Measurements from ENCODE around the gene CXCR1. TPM values are rescaled to one million over a fixed set of nuclear protein-coding genes. Genes with fewer than 3 reads are reported as not detected.

CXCR1 gene
- total RNA-seq, 1 donor from 2014 or later, result not detected

- Histone ChIP-seq H3K9me3 (ENCODE audit: low read depth) (no peaks in the 10 kb centered on the region), H3K27ac (no peak overlapping the region), H3K4me2 (no peak overlapping the region), H3K9ac (no peak overlapping the region), H3K4me3 (no peak overlapping the region), H3K79me2 (ENCODE audit: low read depth) (no peaks in the 10 kb centered on the region), H3K36me3 (no peaks in the 10 kb centered on the region), H4K20me1 (ENCODE audit: low read depth) (no peaks in the 10 kb centered on the region), H3K27me3 (no peaks in the 10 kb centered on the region), H2AFZ (replicated peaks) (no peak overlapping the region), H3F3A (ENCODE audit: low read depth) (no peaks in the 10 kb centered on the region), H3K4me1 (no peaks in the 10 kb centered on the region)
- DNase-seq (ENCODE audit: low spot score), result no peak
- TF ChIP-seq EZH2 (IDR thresholded peaks at IDR 0.05), result no peak
- TF ChIP-seq, protein P1, sequence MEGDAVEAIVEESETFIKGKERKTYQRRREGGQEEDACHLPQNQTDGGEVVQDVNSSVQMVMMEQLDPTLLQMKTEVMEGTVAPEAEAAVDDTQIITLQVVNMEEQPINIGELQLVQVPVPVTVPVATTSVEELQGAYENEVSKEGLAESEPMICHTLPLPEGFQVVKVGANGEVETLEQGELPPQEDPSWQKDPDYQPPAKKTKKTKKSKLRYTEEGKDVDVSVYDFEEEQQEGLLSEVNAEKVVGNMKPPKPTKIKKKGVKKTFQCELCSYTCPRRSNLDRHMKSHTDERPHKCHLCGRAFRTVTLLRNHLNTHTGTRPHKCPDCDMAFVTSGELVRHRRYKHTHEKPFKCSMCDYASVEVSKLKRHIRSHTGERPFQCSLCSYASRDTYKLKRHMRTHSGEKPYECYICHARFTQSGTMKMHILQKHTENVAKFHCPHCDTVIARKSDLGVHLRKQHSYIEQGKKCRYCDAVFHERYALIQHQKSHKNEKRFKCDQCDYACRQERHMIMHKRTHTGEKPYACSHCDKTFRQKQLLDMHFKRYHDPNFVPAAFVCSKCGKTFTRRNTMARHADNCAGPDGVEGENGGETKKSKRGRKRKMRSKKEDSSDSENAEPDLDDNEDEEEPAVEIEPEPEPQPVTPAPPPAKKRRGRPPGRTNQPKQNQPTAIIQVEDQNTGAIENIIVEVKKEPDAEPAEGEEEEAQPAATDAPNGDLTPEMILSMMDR (IDR thresholded peaks at IDR 0.05), result no peak
- no peak for TF ChIP-seq EZH2phosphoT487 (IDR thresholded peaks at IDR 0.05)
- no peaks in the 10 kb centered on the region for H3K9me3 Mint-ChIP-seq
- H3K27me3 Mint-ChIP-seq (ENCODE audit: insufficient read depth, low read depth), result peaks cover 3% of the 10 kb centered on the region
- H3K4me3 Mint-ChIP-seq, result no peak overlapping the region
- H3K4me1 Mint-ChIP-seq, result no peaks in the 10 kb centered on the region
- no peak overlapping the region for H3K27ac Mint-ChIP-seq
- no peaks in the 10 kb centered on the region for H3K36me3 Mint-ChIP-seq
These were observed 14.6 kb downstream of the CXCR1 start for GRCh38 chr2:218152172-218152571.

GRCh38 chr2:218149848-218150440, 16.8 kb downstream of the CXCR1 start:
- peaks cover 2% of the 10 kb centered on the region for H3K9me3 Mint-ChIP-seq
- H3K4me1 Mint-ChIP-seq, result no peaks in the 10 kb centered on the region
- no peak for DNase-seq (ENCODE audit: low spot score)
- no peaks in the 10 kb centered on the region for H3K27me3 Mint-ChIP-seq (ENCODE audit: insufficient read depth, low read depth)
- no peak overlapping the region for H3K27ac Mint-ChIP-seq
- no peaks in the 10 kb centered on the region for H4K20me1 ChIP-seq (ENCODE audit: low read depth)
- H3K9ac ChIP-seq, result no peak overlapping the region
- H2AFZ ChIP-seq (replicated peaks), result no peak overlapping the region
- no peak overlapping the region for H3K4me2 ChIP-seq
- TF ChIP-seq EZH2 (IDR thresholded peaks at IDR 0.05) (no peak), EZH2phosphoT487 (IDR thresholded peaks at IDR 0.05) (no peak)
- TF ChIP-seq, protein P1 (IDR thresholded peaks at IDR 0.05), result no peak
- no peaks in the 10 kb centered on the region for H3K27me3 ChIP-seq
- no peaks in the 10 kb centered on the region for H3K36me3 ChIP-seq
- no peaks in the 10 kb centered on the region for H3K79me2 ChIP-seq (ENCODE audit: low read depth)
- H3K27ac ChIP-seq, result no peak overlapping the region
- no peak overlapping the region for H3K4me3 ChIP-seq
- H3K4me3 Mint-ChIP-seq, result no peak overlapping the region
- H3K4me1 ChIP-seq, result no peaks in the 10 kb centered on the region
- H3K36me3 Mint-ChIP-seq, result no peaks in the 10 kb centered on the region
- H3K9me3 ChIP-seq (ENCODE audit: low read depth), result no peaks in the 10 kb centered on the region
- H3F3A ChIP-seq (ENCODE audit: low read depth), result no peaks in the 10 kb centered on the region

- no peak for DNase-seq (ENCODE audit: low spot score)
- Histone ChIP-seq H3F3A (ENCODE audit: low read depth) (no peaks in the 10 kb centered on the region), H3K9ac (no peak overlapping the region), H4K20me1 (ENCODE audit: low read depth) (no peaks in the 10 kb centered on the region), H3K36me3 (no peaks in the 10 kb centered on the region), H3K27ac (no peak overlapping the region), H3K4me3 (no peak overlapping the region), H3K79me2 (ENCODE audit: low read depth) (no peaks in the 10 kb centered on the region), H3K4me2 (no peak overlapping the region), H3K27me3 (no peaks in the 10 kb centered on the region), H2AFZ (replicated peaks) (no peak overlapping the region), H3K4me1 (no peaks in the 10 kb centered on the region), H3K9me3 (ENCODE audit: low read depth) (no peaks in the 10 kb centered on the region)
- H3K27me3 Mint-ChIP-seq (ENCODE audit: insufficient read depth, low read depth), result no peaks in the 10 kb centered on the region
- no peak overlapping the region for H3K27ac Mint-ChIP-seq
- TF ChIP-seq EZH2phosphoT487 (IDR thresholded peaks at IDR 0.05) (no peak), EZH2 (IDR thresholded peaks at IDR 0.05) (no peak)
- TF ChIP-seq, protein P1 (IDR thresholded peaks at IDR 0.05), result no peak
- no peaks in the 10 kb centered on the region for H3K36me3 Mint-ChIP-seq
- H3K9me3 Mint-ChIP-seq, result peaks cover 2% of the 10 kb centered on the region
- no peaks in the 10 kb centered on the region for H3K4me1 Mint-ChIP-seq
- H3K4me3 Mint-ChIP-seq, result no peak overlapping the region
These were observed 17.7 kb downstream of the CXCR1 start for GRCh38 chr2:218149098-218149497.

Measured in neural progenitor cell (in vitro differentiated cells).